ENCODE data around the gene MYOZ1.
"Not testable (repeated sequence)": the region's sequence is repeated elsewhere in the genome, so short reads cannot be mapped to it uniquely, and the experiment has no call there.

Gene MYOZ1

GRCh38 chr10:73647211-73647874, 6.1 kb upstream of the MYOZ1 start:
- peak; percentile 39 to 47 for DNase-seq

DNA sequence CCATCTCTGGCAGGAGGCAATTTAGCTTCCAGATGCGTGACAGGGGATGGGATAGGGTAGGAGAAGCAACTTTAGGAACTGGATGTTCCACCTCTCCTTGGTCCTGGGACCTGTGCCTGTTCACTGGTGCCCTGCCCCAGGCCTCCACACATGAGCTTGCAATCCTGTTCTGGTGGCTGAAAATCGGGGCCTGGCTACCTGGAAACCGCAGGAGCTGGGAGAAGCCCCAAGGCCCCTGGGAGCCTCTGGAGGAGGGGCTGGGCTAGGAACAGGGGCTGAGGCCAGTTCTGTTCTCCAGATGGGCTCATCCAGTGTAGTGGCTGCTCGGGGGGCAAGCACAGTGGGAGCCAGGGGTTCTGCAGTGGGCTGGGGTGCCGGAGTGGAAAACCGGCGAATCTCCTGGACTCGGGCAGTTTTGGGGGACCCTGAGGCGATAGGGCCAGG, 5.3 kb upstream of the MYOZ1 start:
- no peak for DNase-seq

DNA sequence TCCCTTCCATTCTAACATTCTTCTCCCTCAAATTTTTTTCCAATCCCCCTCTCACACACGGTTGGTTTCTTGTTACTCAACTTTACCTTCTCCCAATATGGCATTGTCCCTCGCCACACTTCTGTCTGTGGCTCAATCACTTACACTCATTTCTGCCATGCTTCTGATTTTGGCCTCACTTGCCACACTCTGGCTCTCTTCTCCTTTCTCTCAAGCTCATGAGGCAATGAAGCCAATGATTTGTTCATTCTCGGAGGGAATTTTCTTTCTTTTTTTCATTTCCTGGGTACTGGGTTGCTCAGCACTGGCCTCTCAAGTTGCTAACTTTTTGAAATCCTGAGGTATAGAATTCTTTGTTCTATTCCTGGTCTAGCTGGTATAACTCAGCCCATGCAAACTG, 4.0 kb upstream of the MYOZ1 start:
- DNase-seq: no peak

- no peak for DNase-seq
These were observed 3.5 kb upstream of the MYOZ1 start for GRCh38 chr10:73644767-73645166.

GRCh38 chr10:73644015-73644743, 2.9 kb upstream of the MYOZ1 start:
- DNase-seq: peak in 1 of 2 experiments; percentile 19

GRCh38 chr10:73643362-73643761, 2.1 kb upstream of the MYOZ1 start:
- DNase-seq: no peak

DNA sequence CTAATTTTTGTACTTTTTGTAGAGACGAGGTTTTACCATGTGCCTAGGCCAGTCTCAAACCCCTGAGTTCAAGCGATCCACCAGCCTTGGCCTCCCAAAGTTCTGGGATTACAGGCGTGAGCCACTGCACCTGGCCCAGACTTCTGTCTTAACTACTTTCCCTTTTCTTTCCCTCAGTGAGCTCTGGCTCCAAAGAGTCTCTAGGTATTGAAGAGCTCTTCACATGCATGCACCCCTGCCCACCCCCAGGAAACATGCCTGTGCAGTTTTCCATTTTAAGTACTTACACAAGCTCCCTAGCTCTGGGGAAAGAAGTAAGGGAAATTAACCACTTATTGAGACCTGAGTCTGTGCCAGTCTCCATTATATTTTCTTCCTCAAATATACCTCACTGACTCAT, 2.0 kb downstream of the MYOZ1 start:
- DNase-seq: no peak

DNA sequence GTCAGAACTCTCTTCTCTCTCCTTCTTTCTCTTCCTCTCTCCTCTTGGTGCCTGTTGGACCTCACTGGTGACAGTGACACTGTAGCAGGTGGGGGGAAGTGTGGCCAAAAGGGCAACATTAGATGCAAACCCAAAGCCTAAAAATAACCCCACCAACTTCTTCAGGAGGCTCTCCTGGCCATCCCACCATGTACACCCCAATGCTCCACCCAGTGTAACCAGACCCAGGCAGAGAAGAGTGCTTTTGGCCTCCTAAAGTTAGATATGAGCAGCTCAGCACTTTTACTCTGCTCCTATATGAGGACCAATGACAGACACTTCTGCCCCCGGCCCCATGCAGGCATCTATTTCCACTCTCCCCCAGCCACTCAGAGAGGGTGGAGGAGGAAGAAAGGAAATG, 5.5 kb downstream of the MYOZ1 start:
- no peak for DNase-seq

DNA sequence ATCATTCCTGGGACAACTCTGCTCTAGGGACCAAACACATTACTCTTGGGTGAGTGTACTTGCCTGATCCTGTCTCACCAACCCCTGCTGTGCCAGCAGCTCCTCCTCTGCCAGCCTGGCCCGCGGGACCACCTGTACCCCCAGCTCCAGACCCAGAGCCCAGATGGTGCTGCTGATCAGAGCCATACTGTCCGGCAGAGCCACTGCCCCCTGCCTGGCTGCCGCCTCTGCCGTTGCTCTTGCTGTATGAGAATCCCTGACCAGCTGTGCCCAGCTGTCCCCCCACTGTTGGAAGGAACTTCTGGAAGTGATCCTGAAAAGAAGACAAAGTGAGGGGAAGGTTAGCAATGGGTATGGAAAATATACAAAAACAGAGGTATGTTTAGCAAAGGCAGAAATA, 6.9 kb downstream of the MYOZ1 start:
- no peak for DNase-seq

- no peak for DNase-seq
These were observed 12.1 kb downstream of the MYOZ1 start for GRCh38 chr10:73629165-73629564.

- no peak for DNase-seq
These were observed 12.9 kb downstream of the MYOZ1 start for GRCh38 chr10:73628405-73628804.

DNA sequence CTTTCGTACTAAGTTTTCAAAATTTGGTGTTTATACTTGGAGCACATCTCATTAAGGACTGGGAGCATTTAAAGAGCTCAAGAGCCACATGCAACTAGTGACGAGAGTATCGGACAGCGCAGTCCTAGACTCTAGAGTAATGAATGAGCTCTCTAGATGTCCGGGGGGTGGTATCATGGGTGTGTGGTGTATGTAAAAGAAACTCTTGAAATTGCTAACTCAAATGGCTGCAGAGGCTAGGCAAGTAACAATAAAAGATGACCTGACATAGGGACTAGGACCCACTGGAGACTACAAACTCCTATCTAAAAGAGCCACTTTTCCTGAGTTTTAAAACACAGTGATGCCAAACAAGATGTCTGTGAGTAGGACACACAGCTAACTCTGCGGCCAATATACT, 14.0 kb downstream of the MYOZ1 start:
- DNase-seq: no peak

GRCh38 chr10:73625884-73626752, 15.2 kb downstream of the MYOZ1 start:
- DNase-seq: peak; percentile 90 to 93

DNA sequence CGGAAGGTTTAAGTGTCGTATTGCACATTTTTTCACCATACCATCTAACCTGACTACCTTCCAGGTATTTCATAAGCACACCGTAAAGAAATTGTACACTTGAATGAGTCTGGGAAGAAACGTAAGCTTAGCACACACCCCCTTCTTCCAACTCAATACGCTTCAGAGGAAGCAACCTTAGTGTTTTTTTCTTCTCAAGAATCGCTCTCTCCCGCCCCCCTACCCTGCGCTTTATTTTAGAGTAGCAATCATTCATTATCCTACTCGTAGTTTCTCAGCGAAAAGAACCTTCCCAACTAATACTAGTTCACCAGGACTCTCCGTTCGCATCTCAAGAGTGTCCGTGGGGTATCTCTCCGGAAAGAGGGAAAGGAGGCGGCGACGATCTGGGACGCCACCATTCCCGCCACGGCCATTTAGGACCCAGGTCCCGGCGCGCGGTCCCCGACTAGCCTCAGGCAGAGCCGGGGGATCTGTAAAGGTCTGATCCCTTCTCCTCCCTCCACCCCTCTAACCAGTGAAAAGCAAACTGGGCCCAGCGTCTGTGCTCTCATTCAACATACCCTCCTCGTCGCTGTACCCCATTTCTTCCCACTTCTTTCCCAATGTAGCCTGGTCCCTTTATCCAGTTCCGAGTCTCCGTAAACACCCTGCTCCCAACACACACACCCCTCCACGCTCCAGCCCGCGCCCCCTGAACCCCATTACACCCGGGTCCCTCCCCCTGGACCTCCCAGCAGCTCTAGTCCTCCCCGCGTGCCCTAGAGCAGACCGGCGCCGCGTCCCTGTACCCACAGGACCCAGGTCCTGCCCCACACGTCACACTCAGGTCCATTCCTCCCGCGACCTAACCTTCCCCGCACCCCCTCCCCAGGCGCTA, 16.0 kb downstream of the MYOZ1 start:
- DNase-seq: no peak

GRCh38 chr10:73623056-73623455, 18.2 kb downstream of the MYOZ1 start:
- no peak for DNase-seq

GRCh38 chr10:73620974-73621373, 20.3 kb downstream of the MYOZ1 start:
- DNase-seq: not testable (repeated sequence)

GRCh38 chr10:73617143-73617542, 24.1 kb downstream of the MYOZ1 start:
- not testable (repeated sequence) for DNase-seq

GRCh38 chr10:73614720-73615119, 26.6 kb downstream of the MYOZ1 start:
- DNase-seq: no peak

- no peak for DNase-seq
These were observed 32.2 kb downstream of the MYOZ1 start for GRCh38 chr10:73609116-73609515.

DNA sequence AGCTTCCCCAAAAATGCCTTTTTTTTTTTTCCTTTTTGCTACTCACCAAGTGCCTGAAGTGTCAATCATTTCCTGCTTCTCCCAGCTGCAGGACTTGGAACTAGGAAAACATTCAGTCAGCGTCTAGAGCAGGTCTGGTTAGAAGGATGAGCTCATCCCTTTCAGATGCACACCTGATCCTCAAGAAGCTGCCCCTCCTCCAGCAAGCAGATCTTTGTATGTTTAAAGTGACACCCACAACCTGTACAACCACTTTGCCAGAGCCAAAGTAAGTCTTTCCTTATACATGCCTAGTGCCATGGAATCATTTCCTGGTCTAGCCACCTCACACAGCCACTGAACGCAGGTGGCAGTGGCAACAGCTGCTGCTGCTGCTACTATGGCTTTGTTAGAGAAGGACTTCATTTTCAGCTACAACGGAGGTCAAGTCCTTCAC, 39.8 kb downstream of the MYOZ1 start:
- no peak for DNase-seq

- no peak for DNase-seq
These were observed 43.9 kb downstream of the MYOZ1 start for GRCh38 chr10:73597346-73597745.

- no peak for DNase-seq
These were observed 47.5 kb downstream of the MYOZ1 start for GRCh38 chr10:73593812-73594211.

GRCh38 chr10:73593110-73593509, 48.2 kb downstream of the MYOZ1 start:
- DNase-seq: no peak
